Measurements from ENCODE around the gene KCNQ1OT1. TPM values are rescaled to one million over a fixed set of nuclear protein-coding genes. Genes with fewer than 3 reads are reported as not detected.

The KCNQ1OT1 gene
- total and polyA plus RNA-seq, 3 experiments from 2014 or later: 0.08 to 0.20 (median 0.20) TPM

DNA sequence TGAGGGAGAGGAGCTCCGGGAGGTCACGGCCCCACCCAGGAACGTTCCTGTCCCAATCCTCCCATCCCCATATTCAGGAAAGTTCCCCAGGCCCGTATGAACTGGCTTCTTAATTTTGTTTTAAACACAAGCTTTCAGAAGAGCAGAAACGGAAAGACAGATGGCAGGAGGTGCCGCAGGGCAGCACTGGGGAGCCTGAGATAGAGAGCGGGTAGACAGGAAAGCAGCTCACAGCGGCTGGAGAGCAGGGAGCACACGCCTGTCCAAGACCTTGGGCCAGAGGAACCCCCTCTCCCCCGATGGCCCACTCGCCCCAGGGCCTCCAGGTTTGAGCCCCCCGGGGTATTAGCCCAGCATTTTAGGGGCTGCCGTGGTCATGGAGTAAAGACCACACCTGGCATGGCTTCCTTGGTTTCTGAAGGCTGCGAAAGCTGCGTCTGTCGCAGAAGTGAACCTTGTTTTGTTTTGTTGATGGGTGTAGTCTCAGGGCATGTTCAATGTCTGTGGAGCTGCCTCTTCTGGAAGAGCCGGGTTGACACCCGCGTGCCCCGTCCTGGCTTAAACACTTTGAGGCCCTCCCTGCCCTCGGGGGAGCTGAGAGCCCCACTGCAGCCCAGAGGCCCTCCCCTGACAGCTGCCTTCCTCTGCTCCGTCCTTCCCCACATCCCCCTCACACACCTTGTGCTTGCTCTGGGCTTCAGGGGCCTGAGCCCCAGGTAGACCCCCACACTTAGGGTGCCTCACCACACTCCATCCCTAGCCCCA lies 17.9 kb upstream of the KCNQ1OT1 start:
- Mint-ChIP-seq H3K4me3 (no peak overlapping the region), H3K27ac (no peak overlapping the region), H3K4me1 (no peaks in the 10 kb centered on the region), H3K9me3 (no peaks in the 10 kb centered on the region), H3K36me3 (no peaks in the 10 kb centered on the region), H3K27me3 (peaks cover 0 to 2% of the 10 kb centered on the region in 2 donors)
- Histone ChIP-seq H3K9me3 (ENCODE audit: low read length) (no peaks in the 10 kb centered on the region), H3K4me3 (ENCODE audit: low read length) (no peak overlapping the region), H3K4me1 (ENCODE audit: insufficient read depth, low read length) (no peaks in the 10 kb centered on the region), H3K36me3 (ENCODE audit: insufficient read depth, low read length) (no peaks in the 10 kb centered on the region), H3K27ac (ENCODE audit: low read depth, low read length) (no peak overlapping the region), H3K27me3 (ENCODE audit: insufficient read depth, low read length, poor library complexity, severe bottlenecking) (no peaks in the 10 kb centered on the region)
- DNase-seq: no peak
- POLR2A ChIA-PET: no interaction called here
- CTCF ChIA-PET: no interaction called here

DNA sequence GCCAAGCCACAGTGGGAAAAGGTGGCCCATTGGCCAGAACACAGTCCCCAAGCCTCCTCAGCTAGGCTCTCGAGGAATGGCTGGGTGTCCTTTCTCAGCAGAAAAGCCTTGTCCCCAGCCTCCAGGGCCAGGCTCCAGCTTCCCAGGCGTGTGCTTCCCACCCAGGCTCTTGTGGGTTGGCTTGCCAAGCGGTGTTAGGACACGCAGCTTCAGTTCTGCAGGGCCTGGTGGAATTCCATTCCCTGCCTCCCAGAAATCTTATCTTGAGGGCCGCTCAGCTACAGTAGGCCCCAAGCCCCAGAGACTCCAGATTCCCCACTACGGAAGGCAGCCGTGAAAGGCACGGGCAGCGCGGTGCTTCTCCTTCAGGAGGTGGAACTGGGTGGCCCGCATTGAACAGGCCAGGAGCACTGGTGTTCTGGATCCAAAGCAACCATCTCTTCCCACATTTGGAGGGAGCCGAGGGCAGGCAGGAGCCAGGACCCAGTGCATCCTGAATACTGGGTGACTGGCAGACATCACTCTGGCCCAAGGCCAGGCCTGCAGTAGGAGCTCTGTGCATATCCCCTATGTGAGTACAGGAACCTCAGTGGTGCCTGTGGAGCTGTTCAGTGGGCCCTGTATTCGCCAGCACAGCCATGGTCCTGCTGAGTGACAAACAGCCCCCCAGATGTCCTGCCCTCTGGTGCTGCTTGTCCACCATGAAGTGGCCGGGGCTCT lies 16.7 kb upstream of the KCNQ1OT1 start:
- Mint-ChIP-seq H3K4me3 (no peak overlapping the region), H3K27ac (no peak overlapping the region), H3K36me3 (no peaks in the 10 kb centered on the region), H3K4me1 (no peaks in the 10 kb centered on the region), H3K27me3 (peaks cover 0 to 2% of the 10 kb centered on the region in 2 donors), H3K9me3 (peaks cover 0 to 2% (median 0%) of the 10 kb centered on the region in 5 donors)
- Histone ChIP-seq H3K27ac (ENCODE audit: low read depth, low read length) (no peak overlapping the region), H3K4me3 (ENCODE audit: low read length) (no peak overlapping the region), H3K9me3 (ENCODE audit: low read length) (no peaks in the 10 kb centered on the region), H3K36me3 (ENCODE audit: insufficient read depth, low read length) (no peaks in the 10 kb centered on the region), H3K27me3 (ENCODE audit: insufficient read depth, low read length, poor library complexity, severe bottlenecking) (no peaks in the 10 kb centered on the region), H3K4me1 (ENCODE audit: insufficient read depth, low read length) (no peaks in the 10 kb centered on the region)
- no peak for DNase-seq
- ChIA-PET CTCF (no interaction called here), POLR2A (no interaction called here)

DNA sequence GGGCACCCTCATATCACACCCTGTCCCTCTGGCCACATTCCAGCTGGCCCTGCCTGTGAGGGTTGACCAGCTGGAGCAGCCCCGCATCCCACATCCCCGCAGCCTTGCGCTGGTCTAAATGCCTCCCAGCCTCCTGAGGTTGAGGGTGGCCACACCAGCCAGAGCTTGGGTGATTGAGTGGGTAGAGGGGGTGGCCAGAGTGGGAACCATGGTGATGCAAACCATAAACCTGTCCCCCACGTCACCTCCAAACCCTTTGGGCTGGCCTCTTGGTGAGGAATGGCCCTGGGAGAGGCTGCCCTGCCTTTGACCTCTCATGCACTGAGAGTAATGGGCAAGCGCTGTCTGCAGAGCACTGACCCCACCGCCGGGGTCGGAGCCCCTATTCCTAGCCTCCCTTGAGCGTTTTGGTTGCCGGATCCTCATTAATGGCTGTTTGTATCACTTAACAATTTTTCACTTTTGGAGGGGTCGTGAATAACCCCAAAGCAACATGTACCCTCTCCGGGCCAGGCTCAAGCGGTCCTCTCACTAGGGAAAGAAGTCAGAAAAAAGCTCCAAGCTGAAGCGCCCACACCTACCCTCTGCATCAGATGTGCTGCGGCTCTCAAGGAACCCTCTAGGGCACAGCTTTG lies 16.0 kb upstream of the KCNQ1OT1 start:
- H3K27me3 Mint-ChIP-seq: peaks cover 0 to 2% of the 10 kb centered on the region in 2 donors
- ChIA-PET CTCF (no interaction called here), POLR2A (no interaction called here)
- H3K36me3 Mint-ChIP-seq: peaks cover 0 to 4% (median 0%) of the 10 kb centered on the region in 3 donors
- peaks cover 0 to 3% (median 0%) of the 10 kb centered on the region in 5 donors for H3K9me3 Mint-ChIP-seq
- no peaks in the 10 kb centered on the region for H3K4me1 ChIP-seq (ENCODE audit: insufficient read depth, low read length)
- H3K4me3 Mint-ChIP-seq: no peak overlapping the region
- H3K27me3 ChIP-seq (ENCODE audit: insufficient read depth, low read length, poor library complexity, severe bottlenecking): no peaks in the 10 kb centered on the region
- H3K36me3 ChIP-seq (ENCODE audit: insufficient read depth, low read length): no peaks in the 10 kb centered on the region
- H3K4me1 Mint-ChIP-seq: no peaks in the 10 kb centered on the region
- no peak overlapping the region for H3K27ac ChIP-seq (ENCODE audit: low read depth, low read length)
- no peaks in the 10 kb centered on the region for H3K9me3 ChIP-seq (ENCODE audit: low read length)
- no peak for DNase-seq
- no peak overlapping the region for H3K27ac Mint-ChIP-seq
- no peak overlapping the region for H3K4me3 ChIP-seq (ENCODE audit: low read length)

DNA sequence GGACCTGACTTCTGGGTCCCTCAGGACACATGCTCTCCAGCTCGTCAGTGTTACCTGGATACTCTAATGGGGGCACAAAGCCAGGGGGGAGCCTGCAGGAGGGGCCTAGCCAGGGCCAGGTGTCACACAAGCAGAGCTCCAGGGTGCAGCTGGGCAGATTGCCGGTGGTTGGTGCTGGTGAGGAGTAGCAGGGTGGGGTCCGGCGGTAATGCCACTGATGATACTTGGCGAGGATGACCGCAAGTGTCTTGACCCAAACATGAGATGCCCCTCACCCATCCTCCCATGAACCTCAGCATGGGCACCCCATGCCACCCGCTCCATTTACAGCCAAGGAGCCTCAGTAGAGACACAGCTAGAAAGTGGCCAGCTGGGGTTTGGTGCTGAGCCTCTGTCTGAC lies 15.1 kb upstream of the KCNQ1OT1 start:
- H3K4me3 ChIP-seq (ENCODE audit: low read length): no peak overlapping the region
- H3K4me1 Mint-ChIP-seq: no peaks in the 10 kb centered on the region
- CTCF ChIA-PET: no interaction called here

DNA sequence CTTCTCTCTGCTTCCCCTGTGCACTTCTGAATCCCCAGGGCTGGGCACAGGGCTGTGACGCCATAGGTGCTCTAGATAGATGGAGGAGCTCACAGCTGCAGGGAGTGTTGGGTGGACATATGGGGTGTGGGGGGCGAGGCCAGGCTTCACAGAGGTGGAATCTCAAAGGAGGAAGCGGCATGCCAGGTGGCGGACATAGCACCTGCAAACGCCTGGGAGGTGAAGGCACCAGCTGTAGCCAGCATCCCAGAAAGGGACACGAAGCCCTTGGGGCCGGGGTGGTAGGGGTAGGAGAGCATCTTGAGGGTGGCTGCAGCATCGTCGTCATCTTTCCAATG lies 14.6 kb upstream of the KCNQ1OT1 start:
- peaks cover 0 to 2% of the 10 kb centered on the region in 2 donors for H3K27me3 Mint-ChIP-seq
- POLR2A ChIA-PET: no interaction called here
- no peaks in the 10 kb centered on the region for H3K4me1 ChIP-seq (ENCODE audit: insufficient read depth, low read length)

More for the DNA sequence above, 15.1 kb upstream of the KCNQ1OT1 start:
- Mint-ChIP-seq H3K4me3 (peak overlapping the region in 1 of 7 donors; percentile 40), H3K27me3 (peaks cover 0 to 2% of the 10 kb centered on the region in 2 donors), H3K9me3 (peaks cover 1 to 8% (median 2%) of the 10 kb centered on the region in 5 donors), H3K36me3 (peaks cover 0 to 4% (median 0%) of the 10 kb centered on the region in 3 donors), H3K27ac (peak overlapping the region in 1 of 8 donors; percentile 33)
- POLR2A ChIA-PET: no interaction called here
- no peak for DNase-seq
- Histone ChIP-seq H3K27ac (ENCODE audit: low read depth, low read length) (no peak overlapping the region), H3K27me3 (ENCODE audit: insufficient read depth, low read length, poor library complexity, severe bottlenecking) (no peaks in the 10 kb centered on the region), H3K9me3 (ENCODE audit: low read length) (no peaks in the 10 kb centered on the region), H3K4me1 (ENCODE audit: insufficient read depth, low read length) (no peaks in the 10 kb centered on the region), H3K36me3 (ENCODE audit: insufficient read depth, low read length) (no peaks in the 10 kb centered on the region)

DNA sequence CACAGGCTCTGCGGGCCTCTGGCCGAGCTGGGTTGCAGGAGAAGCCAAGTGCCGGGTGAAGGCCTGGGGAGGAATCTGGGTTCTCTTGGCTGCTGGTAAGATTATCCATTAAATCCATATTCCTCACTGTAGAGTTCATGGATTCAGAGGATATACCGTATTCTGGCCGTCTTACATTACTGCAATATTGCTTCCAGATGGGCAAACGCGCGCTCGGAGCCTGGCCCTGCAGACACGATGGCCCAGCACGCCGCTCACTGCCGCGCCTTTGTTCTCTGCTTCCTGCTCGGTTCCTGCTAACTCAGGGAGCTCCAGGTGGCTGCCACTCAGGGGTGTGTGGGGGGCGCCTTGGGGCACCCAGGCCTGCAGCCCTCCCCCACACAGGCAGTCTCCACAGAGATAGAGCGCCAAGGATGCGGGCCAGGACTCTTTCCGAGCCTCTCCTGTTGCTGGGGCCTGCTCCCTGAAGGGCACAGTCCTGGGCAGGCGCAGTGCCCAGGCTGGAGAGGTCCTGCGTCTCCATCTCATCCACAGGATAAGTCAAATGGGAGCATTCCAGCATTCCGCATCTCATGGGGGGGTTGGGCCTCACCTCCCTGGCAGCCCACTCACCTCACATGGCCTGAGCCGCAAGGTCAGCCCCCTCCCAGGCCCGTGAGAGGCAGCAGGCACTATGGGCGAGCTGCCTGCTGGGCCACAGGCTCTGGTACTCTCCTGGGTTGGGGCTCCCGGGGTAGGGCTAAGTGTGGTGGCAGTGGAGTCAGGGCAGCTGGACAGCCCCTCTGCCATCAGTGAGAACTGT lies 14.1 kb upstream of the KCNQ1OT1 start:
- H3K27ac Mint-ChIP-seq: no peak overlapping the region
- no peaks in the 10 kb centered on the region for H3K27me3 ChIP-seq (ENCODE audit: insufficient read depth, low read length, poor library complexity, severe bottlenecking)
- ChIA-PET POLR2A (no interaction called here), CTCF (no interaction called here)
- peaks cover 0 to 4% (median 0%) of the 10 kb centered on the region in 3 donors for H3K36me3 Mint-ChIP-seq
- H3K9me3 Mint-ChIP-seq: peaks cover 1 to 9% (median 2%) of the 10 kb centered on the region in 5 donors
- H3K36me3 ChIP-seq (ENCODE audit: insufficient read depth, low read length): no peaks in the 10 kb centered on the region
- no peak overlapping the region for H3K27ac ChIP-seq (ENCODE audit: low read depth, low read length)
- H3K27me3 Mint-ChIP-seq: peaks cover 0 to 2% of the 10 kb centered on the region in 2 donors
- no peaks in the 10 kb centered on the region for H3K9me3 ChIP-seq (ENCODE audit: low read length)
- no peaks in the 10 kb centered on the region for H3K4me1 ChIP-seq (ENCODE audit: insufficient read depth, low read length)
- no peak overlapping the region for H3K4me3 ChIP-seq (ENCODE audit: low read length)
- no peak for DNase-seq
- no peak overlapping the region for H3K4me3 Mint-ChIP-seq
- no peaks in the 10 kb centered on the region for H3K4me1 Mint-ChIP-seq

More for the DNA sequence above, 14.6 kb upstream of the KCNQ1OT1 start:
- Mint-ChIP-seq H3K4me1 (no peaks in the 10 kb centered on the region), H3K27ac (peak overlapping the region in 1 of 8 donors; percentile 65), H3K36me3 (peaks cover 0 to 4% (median 0%) of the 10 kb centered on the region in 3 donors), H3K9me3 (peaks cover 1 to 9% (median 2%) of the 10 kb centered on the region in 5 donors), H3K4me3 (no peak overlapping the region)
- no peak overlapping the region for H3K27ac ChIP-seq (ENCODE audit: low read depth, low read length)
- CTCF ChIA-PET: no interaction called here
- no peak overlapping the region for H3K4me3 ChIP-seq (ENCODE audit: low read length)
- no peaks in the 10 kb centered on the region for H3K27me3 ChIP-seq (ENCODE audit: insufficient read depth, low read length, poor library complexity, severe bottlenecking)
- no peak for DNase-seq
- H3K36me3 ChIP-seq (ENCODE audit: insufficient read depth, low read length): no peaks in the 10 kb centered on the region
- H3K9me3 ChIP-seq (ENCODE audit: low read length): no peaks in the 10 kb centered on the region

DNA sequence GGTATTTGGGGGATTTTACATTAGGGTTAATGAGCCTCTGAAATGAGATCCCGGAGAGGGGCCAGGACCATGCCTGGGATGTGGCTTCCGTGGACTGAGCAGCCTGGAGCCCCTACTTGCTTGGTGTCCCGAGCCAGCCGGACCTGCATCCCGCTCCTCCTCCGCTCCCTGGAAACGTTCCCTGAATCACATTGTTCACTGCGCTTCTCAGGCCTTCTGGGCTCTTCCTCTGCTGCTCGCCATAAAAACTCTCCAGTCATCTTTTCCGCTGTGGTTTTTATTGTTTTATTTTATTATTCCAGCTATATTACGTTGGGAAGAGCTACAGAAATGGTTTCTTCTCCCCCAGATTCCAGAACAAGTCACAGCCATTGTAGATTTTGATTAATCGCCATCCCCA lies 13.3 kb upstream of the KCNQ1OT1 start:
- H3K27me3 Mint-ChIP-seq: peaks cover 0 to 2% of the 10 kb centered on the region in 2 donors
- Histone ChIP-seq H3K4me3 (ENCODE audit: low read length) (no peak overlapping the region), H3K36me3 (ENCODE audit: insufficient read depth, low read length) (no peaks in the 10 kb centered on the region), H3K4me1 (ENCODE audit: insufficient read depth, low read length) (no peaks in the 10 kb centered on the region), H3K27ac (ENCODE audit: low read depth, low read length) (no peak overlapping the region), H3K27me3 (ENCODE audit: insufficient read depth, low read length, poor library complexity, severe bottlenecking) (no peaks in the 10 kb centered on the region), H3K9me3 (ENCODE audit: low read length) (no peaks in the 10 kb centered on the region)
- H3K36me3 Mint-ChIP-seq: peaks cover 0 to 4% (median 0%) of the 10 kb centered on the region in 3 donors
- DNase-seq: no peak
- peak overlapping the region in 1 of 8 donors; percentile 54 for H3K27ac Mint-ChIP-seq
- ChIA-PET POLR2A (no interaction called here), CTCF (no interaction called here)
- H3K4me3 Mint-ChIP-seq: no peak overlapping the region
- no peaks in the 10 kb centered on the region for H3K4me1 Mint-ChIP-seq
- peaks cover 1 to 9% (median 2%) of the 10 kb centered on the region in 5 donors for H3K9me3 Mint-ChIP-seq

Measured in CD8-positive, alpha-beta memory T cell (primary cell).